Activated CD8-positive, alpha-beta memory T cell treated with anti-CD3 and anti-CD28 coated beads for 48 hours (primary cell): ENCODE measurements around the gene SPRY1.

Experiments used
- DNase-seq, 3 experiments: peaks; one replicate each; pipeline ENCODE4 v3.0.0-alpha.2; 2020; ENCODE audit warnings: low read depth in 2 of 3, low spot score in 2 of 3

Gene SPRY1

GRCh38 chr4:123378794-123379193 is 17.8 kb upstream of the SPRY1 start:
- DNase-seq = no peak

DNA sequence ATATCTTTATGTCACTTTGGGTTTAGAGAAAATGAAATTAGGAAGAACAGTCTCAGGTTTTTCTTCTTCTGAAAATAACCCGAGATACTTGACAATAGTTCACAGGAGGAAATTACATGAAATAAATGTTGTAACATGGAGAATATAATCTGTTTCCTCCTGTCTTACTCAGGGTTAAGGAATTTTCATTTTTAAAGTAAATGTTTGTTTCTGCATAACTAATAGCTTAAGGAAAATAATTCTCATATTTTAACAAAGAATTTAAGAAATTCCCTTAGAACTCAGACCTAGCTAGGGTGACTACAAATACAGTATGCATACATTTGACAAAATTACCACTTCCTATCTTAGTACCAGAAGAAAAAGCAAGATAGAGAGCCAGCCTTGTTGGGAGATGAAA is 17.2 kb upstream of the SPRY1 start:
- DNase-seq = no peak

- DNase-seq = no peak
These were observed 15.6 kb upstream of the SPRY1 start for GRCh38 chr4:123380728-123381716.

DNA sequence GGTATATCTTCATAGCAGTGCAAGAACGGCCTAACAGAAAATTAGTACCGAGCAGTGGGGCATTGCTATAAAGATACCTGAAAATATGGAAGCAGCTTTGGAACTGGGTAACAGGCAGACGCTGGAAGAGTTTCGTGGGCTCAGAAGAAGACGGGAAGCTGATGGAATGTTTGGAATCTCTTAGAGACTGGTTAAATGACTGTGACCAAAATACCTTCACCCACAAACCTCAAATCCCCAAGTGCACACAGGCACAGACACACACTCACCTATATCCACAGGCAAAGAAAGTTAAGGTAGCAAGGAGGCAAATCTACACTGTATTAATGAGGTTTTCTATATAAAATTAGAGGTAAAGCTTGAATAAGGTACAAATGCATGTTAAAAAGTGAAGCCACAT is 14.6 kb upstream of the SPRY1 start:
- DNase-seq = no peak

DNA sequence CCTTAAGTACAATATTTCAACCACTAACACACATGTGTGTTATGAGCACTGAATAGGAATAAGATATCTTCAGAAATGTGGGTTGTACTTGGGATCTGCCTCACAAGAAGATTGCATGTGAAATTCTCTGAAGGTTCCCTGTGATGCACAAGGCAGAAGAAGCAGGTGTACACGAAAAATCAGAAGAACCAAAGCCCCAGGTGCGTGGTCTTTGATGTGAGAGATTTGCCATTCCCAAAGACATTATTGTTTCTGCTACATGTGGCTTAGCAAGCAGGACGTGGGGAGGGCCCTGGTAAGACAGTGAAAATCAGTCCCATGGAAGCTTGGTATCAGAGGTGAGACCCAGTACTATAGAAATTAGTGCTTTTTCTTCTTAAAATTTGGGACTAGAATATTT is 13.0 kb upstream of the SPRY1 start:
- DNase-seq = no peak

GRCh38 chr4:123386609-123387008 is 10.0 kb upstream of the SPRY1 start:
- no peak for DNase-seq

GRCh38 chr4:123390846-123391456 is 5.6 kb upstream of the SPRY1 start:
- no peak for DNase-seq

DNA sequence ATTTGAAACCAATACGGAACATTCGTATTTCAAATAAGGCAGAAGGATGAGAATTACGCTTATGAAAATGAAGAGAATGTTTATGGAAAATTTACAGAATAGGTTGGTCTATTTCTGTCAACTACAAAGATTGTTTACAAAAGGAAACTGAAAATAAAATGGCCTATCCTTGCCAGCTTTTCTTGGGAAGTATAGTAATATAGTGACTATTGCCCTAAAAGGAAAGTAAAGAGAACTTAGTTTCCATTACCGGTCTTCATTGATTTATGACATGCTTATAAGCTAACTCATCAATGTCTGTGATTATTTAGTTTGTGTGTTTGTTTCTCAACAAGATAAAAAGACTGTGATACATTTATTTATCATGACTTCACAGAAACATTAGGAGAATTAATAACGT is 2.9 kb upstream of the SPRY1 start:
- DNase-seq = no peak

DNA sequence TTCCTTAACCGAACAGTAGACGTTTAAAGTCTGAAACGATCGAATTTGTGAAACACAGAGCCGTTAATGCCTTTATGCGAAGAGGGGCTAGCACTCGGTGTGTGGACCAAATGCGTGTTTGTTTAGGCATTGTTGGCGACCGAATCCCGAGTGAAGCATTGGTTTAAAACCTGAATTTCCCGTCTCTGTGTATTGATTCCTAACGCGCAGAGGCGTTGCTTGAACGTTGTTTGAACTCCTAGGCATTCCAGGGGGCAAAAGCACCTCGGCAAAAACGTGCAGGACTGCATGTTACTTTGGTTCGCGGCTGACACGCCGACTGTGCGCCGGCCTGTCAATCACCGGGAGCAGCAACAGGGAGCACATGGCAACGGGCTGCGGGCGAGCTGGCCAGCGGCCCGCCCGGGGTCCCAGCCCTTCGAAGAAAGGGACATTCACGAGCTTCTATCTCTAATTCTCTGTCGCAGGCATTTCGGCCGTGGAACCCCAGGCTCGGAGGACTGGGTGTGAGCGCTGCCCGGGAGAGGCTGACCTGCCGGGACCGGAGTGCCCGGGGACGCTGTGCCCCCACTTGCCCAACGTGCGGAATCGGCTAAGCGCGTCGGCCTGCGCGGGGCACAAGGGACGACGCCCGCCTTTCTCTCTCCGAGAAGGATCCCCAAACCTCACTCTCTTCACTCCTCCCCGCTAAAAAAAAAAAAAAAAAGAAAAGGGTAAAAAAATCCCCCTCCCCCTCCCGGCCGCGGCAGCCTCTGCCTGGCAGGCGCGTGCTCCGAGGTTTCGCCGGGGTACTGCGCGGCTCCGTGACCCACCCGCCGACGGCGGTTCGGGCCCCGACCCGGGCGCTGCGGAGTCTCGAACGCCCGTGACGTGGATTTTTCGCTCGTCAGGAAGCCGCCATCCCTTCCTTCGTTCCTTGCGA is 810 bp downstream of the SPRY1 start:
- DNase-seq = no peak

- DNase-seq = peak in 2 of 3 experiments; percentile 49
These were observed 1.7 kb downstream of the SPRY1 start for GRCh38 chr4:123398066-123398852.

- DNase-seq = peak in 2 of 3 experiments; percentile 50 to 60
These were observed 2.4 kb downstream of the SPRY1 start for GRCh38 chr4:123398853-123399626.

DNA sequence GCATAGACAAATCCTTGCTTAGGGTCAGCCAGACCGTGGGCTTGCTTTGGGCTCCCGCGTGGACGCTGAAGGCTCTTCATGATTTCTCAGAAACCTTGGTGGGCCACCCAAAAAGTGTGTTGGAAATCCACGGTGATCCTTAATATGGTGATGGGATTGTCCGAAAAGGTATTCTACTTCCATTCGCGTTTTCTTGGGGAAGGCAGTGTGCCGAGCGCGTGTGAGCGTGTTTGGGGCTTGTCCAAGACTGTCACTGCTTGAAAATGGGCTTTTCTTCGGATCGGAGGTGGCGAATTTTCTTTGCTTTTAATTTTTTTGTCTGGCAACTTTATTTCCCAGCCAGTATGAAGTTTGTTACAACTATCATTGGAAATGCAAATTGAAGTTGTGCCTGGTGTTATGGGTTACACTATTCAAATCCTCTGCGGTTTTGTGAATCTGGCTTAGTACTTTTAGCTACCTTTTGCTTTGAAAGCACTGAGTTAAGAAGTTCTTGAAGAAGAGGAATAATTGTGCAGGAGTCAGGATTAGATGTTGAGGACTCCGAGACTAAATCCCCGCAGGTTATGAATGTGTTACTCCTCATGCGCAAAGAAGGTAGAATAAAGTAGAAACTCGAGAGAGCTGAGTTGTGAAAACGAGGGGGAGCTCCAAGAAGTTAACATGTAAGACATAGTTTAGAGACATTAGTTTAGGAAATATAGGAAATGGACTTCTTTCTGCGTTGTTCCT is 3.2 kb downstream of the SPRY1 start:
- DNase-seq = no peak

DNA sequence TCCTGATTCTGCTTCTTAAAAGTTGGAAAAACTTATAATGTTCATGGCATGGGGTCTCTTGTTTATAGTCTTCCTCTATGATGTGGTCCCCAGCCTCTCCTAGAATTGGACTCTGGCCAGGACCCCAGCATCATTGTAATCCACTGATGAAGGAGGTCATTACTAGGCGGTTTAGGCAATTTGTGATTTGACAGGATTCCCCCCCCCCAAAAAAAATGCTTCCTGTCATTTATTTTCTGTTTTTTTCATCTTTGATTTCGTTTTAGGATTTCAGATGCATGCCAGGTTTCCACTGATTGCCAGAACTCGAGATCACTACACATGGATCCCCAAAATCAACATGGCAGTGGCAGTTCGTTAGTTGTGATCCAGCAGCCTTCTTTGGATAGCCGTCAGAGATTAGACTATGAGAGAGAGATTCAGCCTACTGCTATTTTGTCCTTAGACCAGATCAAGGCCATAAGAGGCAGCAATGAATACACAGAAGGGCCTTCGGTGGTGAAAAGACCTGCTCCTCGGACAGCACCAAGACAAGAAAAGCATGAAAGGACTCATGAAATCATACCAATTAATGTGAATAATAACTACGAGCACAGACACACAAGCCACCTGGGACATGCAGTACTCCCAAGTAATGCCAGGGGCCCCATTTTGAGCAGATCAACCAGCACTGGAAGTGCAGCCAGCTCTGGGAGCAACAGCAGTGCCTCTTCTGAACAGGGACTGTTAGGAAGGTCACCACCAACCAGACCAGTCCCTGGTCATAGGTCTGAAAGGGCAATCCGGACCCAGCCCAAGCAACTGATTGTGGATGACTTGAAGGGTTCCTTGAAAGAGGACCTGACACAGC is 4.9 kb downstream of the SPRY1 start:
- DNase-seq = no peak

DNA sequence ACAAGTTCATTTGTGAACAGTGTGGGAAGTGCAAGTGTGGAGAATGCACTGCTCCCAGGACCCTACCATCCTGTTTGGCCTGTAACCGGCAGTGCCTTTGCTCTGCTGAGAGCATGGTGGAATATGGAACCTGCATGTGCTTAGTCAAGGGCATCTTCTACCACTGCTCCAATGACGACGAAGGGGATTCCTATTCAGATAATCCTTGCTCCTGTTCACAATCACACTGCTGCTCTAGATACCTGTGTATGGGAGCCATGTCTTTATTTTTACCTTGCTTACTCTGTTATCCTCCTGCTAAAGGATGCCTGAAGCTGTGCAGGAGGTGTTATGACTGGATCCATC is 5.5 kb downstream of the SPRY1 start:
- no peak for DNase-seq

- no peak for DNase-seq
These were observed 6.5 kb downstream of the SPRY1 start for GRCh38 chr4:123403080-123403604.

- DNase-seq = no peak
These were observed 7.9 kb downstream of the SPRY1 start for GRCh38 chr4:123404533-123404932.

GRCh38 chr4:123405267-123405865 is 8.8 kb downstream of the SPRY1 start:
- no peak for DNase-seq

DNA sequence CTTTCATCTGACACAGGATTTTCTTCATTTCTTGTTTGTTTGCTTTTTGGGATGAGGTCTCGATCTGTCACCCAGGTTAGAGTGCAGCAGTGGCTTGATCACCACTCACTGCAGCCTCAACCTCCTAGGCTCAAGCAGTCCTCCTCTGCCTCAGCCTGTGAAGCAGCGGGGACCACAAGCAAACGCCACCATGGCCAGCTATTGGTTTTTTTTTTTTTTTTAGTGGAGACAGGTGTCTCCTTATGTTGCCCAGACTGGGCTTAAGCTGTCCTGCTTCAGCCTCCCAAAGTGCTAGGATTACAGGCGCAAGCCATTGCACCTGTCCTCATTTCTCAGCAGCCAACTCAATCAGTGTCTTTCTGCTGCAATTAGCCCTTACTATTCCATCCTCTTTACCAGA is 10.3 kb downstream of the SPRY1 start:
- DNase-seq = no peak
